H4 (cell line): Measurements from ENCODE around the gene TNKS2. TPM values are rescaled to one million over a fixed set of nuclear protein-coding genes. Genes with fewer than 3 reads are reported as not detected.
"Not testable (repeated sequence)": the region's sequence is repeated elsewhere in the genome, so short reads cannot be mapped to it uniquely, and the experiment has no call there.

ENCODE experiments used
- DNase-seq: peaks from one replicate; pipeline ENCODE4 v3.0.0-alpha.2; 2015; ENCODE audit warnings: low spot score
- total RNA-seq: library from RNA; depleted of rRNA; stranded (reverse); fragments of >200 nt; shearing (Covaris generic); gene quantifications from 2 replicates; pipeline ENCODE4 v1.2.3, GENCODE V29; 2014; rRNA removed

Gene TNKS2
- total RNA-seq, result 13.1 and 13.2 TPM in 2 replicates

GRCh38 chr10:91797874-91798648, at the start of gene TNKS2:
Gene TNKS2, plus strand, starts transcription at chr10:91798426. Its CDS starts 265 bp downstream, at chr10:91798691.
- DNase-seq, result peak; percentile 92

- DNase-seq, result not testable (repeated sequence)
Observed at GRCh38 chr10:91749592-91749991, 48.6 kb upstream of the TNKS2 start.

- no peak for DNase-seq
Observed at GRCh38 chr10:91756286-91756685, 41.9 kb upstream of the TNKS2 start.

GRCh38 chr10:91758303-91759146, 39.7 kb upstream of the TNKS2 start:
- peak; percentile 61 for DNase-seq

- peak; percentile 25 for DNase-seq
Observed at GRCh38 chr10:91759581-91759986, 38.6 kb upstream of the TNKS2 start.

GRCh38 chr10:91761721-91762120, 36.5 kb upstream of the TNKS2 start:
- no peak for DNase-seq

- DNase-seq, result no peak
Observed at GRCh38 chr10:91762878-91763277, 35.3 kb upstream of the TNKS2 start.

GRCh38 chr10:91766676-91767075, 31.6 kb upstream of the TNKS2 start:
- DNase-seq, result no peak

- DNase-seq, result no peak
Observed at GRCh38 chr10:91768123-91768522, 30.1 kb upstream of the TNKS2 start.

- no peak for DNase-seq
Observed at GRCh38 chr10:91771907-91772306, 26.3 kb upstream of the TNKS2 start.

GRCh38 chr10:91772461-91772860, 25.8 kb upstream of the TNKS2 start:
- DNase-seq, result no peak

- DNase-seq, result no peak
Observed at GRCh38 chr10:91772869-91773268, 25.4 kb upstream of the TNKS2 start.

GRCh38 chr10:91774571-91774970, 23.7 kb upstream of the TNKS2 start:
- no peak for DNase-seq

- DNase-seq, result no peak
Observed at GRCh38 chr10:91775731-91776130, 22.5 kb upstream of the TNKS2 start.

- no peak for DNase-seq
Observed at GRCh38 chr10:91776266-91776665, 22.0 kb upstream of the TNKS2 start.

GRCh38 chr10:91778485-91778884, 19.7 kb upstream of the TNKS2 start:
- DNase-seq, result no peak

GRCh38 chr10:91779011-91779605, 19.1 kb upstream of the TNKS2 start:
- peak; percentile 11 for DNase-seq

- DNase-seq, result no peak
Observed at GRCh38 chr10:91782539-91782938, 15.7 kb upstream of the TNKS2 start.

- DNase-seq, result no peak
Observed at GRCh38 chr10:91785830-91786229, 12.4 kb upstream of the TNKS2 start.

- DNase-seq, result no peak
Observed at GRCh38 chr10:91787258-91787657, 11.0 kb upstream of the TNKS2 start.

GRCh38 chr10:91787810-91788209, 10.4 kb upstream of the TNKS2 start:
- no peak for DNase-seq

- DNase-seq, result no peak
Observed at GRCh38 chr10:91788527-91788926, 9.7 kb upstream of the TNKS2 start.
